Body of pancreas (tissue), 4 donors: ENCODE measurements around the gene CSTPP1. TPM values are rescaled to one million over a fixed set of nuclear protein-coding genes. Genes with fewer than 3 reads are reported as not detected.
A peak's percentile ranks its signal among the peaks of the same experiment; 100 is the strongest.

Source experiments
- ATAC-seq: fragments of 150-250 bp; one replicate; pipeline ENCODE4 v1.9.1; 2016
- DNase-seq, 4 donors: peaks; one replicate each; pipeline ENCODE4 v3.0.0-alpha.2; 2019
- H3K27ac ChIP-seq, 4 donors: fragments of 200-600 bp; sonication (generic); 1 replicate in 3 of 4; 2 replicates in 1 of 4; pipeline versions ENCODE4 v1.5.1 to v1.6.1; 2016 to 2019; ENCODE audit warnings: mild to moderate bottlenecking in 1 of 4, mixed read lengths in 1 of 4, moderate library complexity in 1 of 4
- H3K27me3 ChIP-seq, 2 donors: fragments of 200-600 bp; sonication (generic); one replicate each; pipeline ENCODE4 v1.6.0; 2016; ENCODE audit warnings: mild to moderate bottlenecking in 1 of 2
- H3K36me3 ChIP-seq, 2 donors: fragments of 200-600 bp; sonication (generic); replicated peaks in 1 of 2; 2 replicates each; pipeline ENCODE4 v1.5.1; 2016; ENCODE audit warnings: low read depth in 2 of 2; ENCODE audit not compliant: insufficient read depth in 1 of 2
- H3K4me1 ChIP-seq: fragments of 200-600 bp; sonication (generic); one replicate; pipeline ENCODE4 v1.6.0; 2016
- H3K4me3 ChIP-seq, 2 donors: fragments of 200-600 bp; sonication (generic); 1 replicate in 1 of 2; 2 replicates in 1 of 2; pipeline ENCODE4 v1.5.1; 2016 to 2019
- H3K9me3 ChIP-seq, 3 donors: fragments of 200-600 bp; sonication (generic); 1 replicate in 2 of 3; 2 replicates in 1 of 3; pipeline ENCODE4 v1.5.1; 2016
- POLR2A ChIP-seq, 3 donors: fragments of 450-650 bp; IDR thresholded peaks; one replicate each; pipeline ENCODE4 v1.6.1; 2016; ENCODE audit warnings: antibody characterized with exemption in 3 of 3, mild to moderate bottlenecking in 2 of 3
- WGBS, 2 donors: methylation state at CpG; one replicate each; pipeline ENCODE4 v1.1.5; 2017; 5-methylcytosine and 5-hydroxymethylcytosine counted together
- intact Hi-C: fragments of 100-400 bp; cut with DNase I; formaldehyde crosslinking; loops from one replicate; pipeline ENCODE4 v1.15.1; 2023
- total RNA-seq, 2 donors: library from RNA; depleted of rRNA; stranded (reverse); fragments of >200 nt; gene quantifications; one replicate each; pipeline ENCODE4 v1.1.0, GENCODE V29; 2016
- TF ChIP-seq, protein P1 (sequence below), 7 experiments: fragments of 450-650 bp in 4 of 7; fragments of 200-600 bp in 3 of 7; sonication (generic) in 3 of 7; IDR thresholded peaks; one replicate each; pipeline ENCODE4 v1.5.1; 2016 to 2019; ENCODE audit warnings: antibody characterized with exemption in 7 of 7

CSTPP1 gene
- total RNA-seq, 2 donors from 2014 or later, result 11.2 to 13.2 TPM

- TF ChIP-seq, protein P1, sequence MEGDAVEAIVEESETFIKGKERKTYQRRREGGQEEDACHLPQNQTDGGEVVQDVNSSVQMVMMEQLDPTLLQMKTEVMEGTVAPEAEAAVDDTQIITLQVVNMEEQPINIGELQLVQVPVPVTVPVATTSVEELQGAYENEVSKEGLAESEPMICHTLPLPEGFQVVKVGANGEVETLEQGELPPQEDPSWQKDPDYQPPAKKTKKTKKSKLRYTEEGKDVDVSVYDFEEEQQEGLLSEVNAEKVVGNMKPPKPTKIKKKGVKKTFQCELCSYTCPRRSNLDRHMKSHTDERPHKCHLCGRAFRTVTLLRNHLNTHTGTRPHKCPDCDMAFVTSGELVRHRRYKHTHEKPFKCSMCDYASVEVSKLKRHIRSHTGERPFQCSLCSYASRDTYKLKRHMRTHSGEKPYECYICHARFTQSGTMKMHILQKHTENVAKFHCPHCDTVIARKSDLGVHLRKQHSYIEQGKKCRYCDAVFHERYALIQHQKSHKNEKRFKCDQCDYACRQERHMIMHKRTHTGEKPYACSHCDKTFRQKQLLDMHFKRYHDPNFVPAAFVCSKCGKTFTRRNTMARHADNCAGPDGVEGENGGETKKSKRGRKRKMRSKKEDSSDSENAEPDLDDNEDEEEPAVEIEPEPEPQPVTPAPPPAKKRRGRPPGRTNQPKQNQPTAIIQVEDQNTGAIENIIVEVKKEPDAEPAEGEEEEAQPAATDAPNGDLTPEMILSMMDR (IDR thresholded peaks at IDR 0.05), result no peak
- no peak for TF ChIP-seq POLR2A (IDR thresholded peaks at IDR 0.05)
- H3K27me3 ChIP-seq, result no peaks in the 10 kb centered on the region
- DNase-seq (no peak), ATAC-seq (no peak)
- no peaks in the 10 kb centered on the region for H3K9me3 ChIP-seq
- 28 to 33% methylated on average over 2 of the region's 2 CpGs for WGBS, 2 donors
- no peaks in the 10 kb centered on the region for H3K36me3 ChIP-seq
- intact Hi-C loops, result no loop called here
- H3K27ac ChIP-seq, result peak overlapping the region in 1 of 4 donors; percentile 49
- H3K4me1 ChIP-seq, result peaks cover 16% of the 10 kb centered on the region
- no peak overlapping the region for H3K4me3 ChIP-seq
Measured at GRCh38 chr11:46972343-46972742, 35.8 kb downstream of the CSTPP1 start.

DNA sequence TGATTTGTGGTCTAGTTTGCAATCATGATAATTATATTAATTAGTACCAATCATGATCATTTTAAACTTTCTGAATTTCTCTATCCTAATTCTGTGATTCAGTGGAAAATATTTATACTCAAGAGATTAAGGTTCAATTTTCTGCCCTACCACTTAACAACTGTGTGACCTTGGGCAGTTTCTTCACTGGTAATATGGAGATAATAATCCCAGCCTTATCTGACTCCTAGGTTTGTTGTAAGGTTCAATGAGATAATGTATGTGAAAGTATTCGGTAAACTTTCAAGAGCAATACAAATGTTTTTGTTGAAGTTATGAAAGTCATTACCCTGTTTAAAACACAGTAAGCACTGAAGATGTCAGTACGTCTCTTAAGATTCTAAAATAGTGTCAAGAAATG is 36.3 kb downstream of the CSTPP1 start:
- no peak for ATAC-seq
- intact Hi-C loops, result no loop called here
- DNase-seq, result no peak
- no peaks in the 10 kb centered on the region for H3K27me3 ChIP-seq
- peak overlapping the region in 1 of 4 donors; percentile 49 for H3K27ac ChIP-seq
- no peak for TF ChIP-seq POLR2A (IDR thresholded peaks at IDR 0.05)
- TF ChIP-seq, protein P1 (IDR thresholded peaks at IDR 0.05), result no peak
- peaks cover 16% of the 10 kb centered on the region for H3K4me1 ChIP-seq
- no peaks in the 10 kb centered on the region for H3K36me3 ChIP-seq
- WGBS, 2 donors, result 69 to 73% methylated on average over 2 of the region's 2 CpGs
- no peak overlapping the region for H3K4me3 ChIP-seq
- no peaks in the 10 kb centered on the region for H3K9me3 ChIP-seq

GRCh38 chr11:46976182-46976854 is 39.8 kb downstream of the CSTPP1 start:
- no peaks in the 10 kb centered on the region for H3K36me3 ChIP-seq
- intact Hi-C loops, result no loop called here
- ATAC-seq, result no peak
- H3K27ac ChIP-seq, result no peak overlapping the region
- H3K4me1 ChIP-seq, result peaks cover 16% of the 10 kb centered on the region
- no peak for TF ChIP-seq POLR2A (IDR thresholded peaks at IDR 0.05)
- TF ChIP-seq, protein P1 (IDR thresholded peaks at IDR 0.05), result no peak
- DNase-seq, result no peak
- no peaks in the 10 kb centered on the region for H3K9me3 ChIP-seq
- WGBS, 2 donors, result 80 to 82% methylated on average over 5 of the region's 5 CpGs
- H3K4me3 ChIP-seq, result no peak overlapping the region
- no peaks in the 10 kb centered on the region for H3K27me3 ChIP-seq

DNA sequence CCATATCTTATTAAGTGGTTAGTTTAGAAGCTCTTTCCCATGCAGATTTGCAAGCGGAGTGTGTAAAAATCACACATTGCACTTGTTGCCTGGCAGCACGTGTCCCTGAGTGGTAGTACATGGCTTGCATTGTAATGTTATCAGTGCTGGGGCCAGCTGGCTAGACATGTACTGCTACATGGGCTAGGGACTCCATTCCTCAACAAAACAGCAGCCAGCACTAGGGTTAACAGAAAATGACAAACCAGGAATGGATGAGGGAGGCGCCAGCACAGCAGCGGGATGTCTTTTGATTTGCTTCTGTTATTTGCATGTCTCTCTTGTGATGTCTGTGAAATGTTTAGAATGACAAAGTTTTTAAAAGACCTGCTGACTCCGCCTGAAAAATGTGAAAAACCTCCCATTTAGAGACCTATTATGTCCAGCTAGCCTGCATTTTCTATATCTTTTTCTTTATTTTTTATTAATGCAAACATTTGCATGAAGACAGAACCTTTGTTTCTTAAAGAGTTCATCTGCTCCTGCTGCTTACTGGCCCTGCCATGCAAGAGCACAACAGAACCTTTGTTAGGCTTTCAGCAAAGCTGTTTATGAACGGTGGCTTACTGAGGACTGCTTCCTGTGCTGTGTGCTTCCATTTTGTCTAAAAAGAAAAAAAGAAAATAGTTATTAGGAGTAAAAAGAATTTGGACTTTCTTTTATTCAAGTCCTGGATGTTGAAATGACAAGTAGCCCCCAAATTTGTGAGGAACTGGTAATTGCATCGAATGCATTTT is 40.7 kb downstream of the CSTPP1 start:
- no peaks in the 10 kb centered on the region for H3K9me3 ChIP-seq
- no peak overlapping the region for H3K4me3 ChIP-seq
- ATAC-seq (no peak), DNase-seq (no peak)
- intact Hi-C loops, result no loop called here
- TF ChIP-seq POLR2A (IDR thresholded peaks at IDR 0.05), result no peak
- TF ChIP-seq, protein P1 (IDR thresholded peaks at IDR 0.05), result no peak
- 71 to 73% methylated on average over 7 of the region's 7 CpGs for WGBS, 2 donors
- H3K36me3 ChIP-seq, result no peaks in the 10 kb centered on the region
- no peak overlapping the region for H3K27ac ChIP-seq
- H3K27me3 ChIP-seq, result no peaks in the 10 kb centered on the region
- peaks cover 12% of the 10 kb centered on the region for H3K4me1 ChIP-seq
